ENCODE measurements around the gene CETP. TPM values are rescaled to one million over a fixed set of nuclear protein-coding genes. Genes with fewer than 3 reads are reported as not detected.
A peak's percentile ranks its signal among the peaks of the same experiment; 100 is the strongest.

The CETP gene
- total and polyA plus RNA-seq, 2 of the 13 experiments (the other 11 are each of a cell fraction or from before 2014, with no cell fraction given), result 0.31 to 9.8 TPM

DNA sequence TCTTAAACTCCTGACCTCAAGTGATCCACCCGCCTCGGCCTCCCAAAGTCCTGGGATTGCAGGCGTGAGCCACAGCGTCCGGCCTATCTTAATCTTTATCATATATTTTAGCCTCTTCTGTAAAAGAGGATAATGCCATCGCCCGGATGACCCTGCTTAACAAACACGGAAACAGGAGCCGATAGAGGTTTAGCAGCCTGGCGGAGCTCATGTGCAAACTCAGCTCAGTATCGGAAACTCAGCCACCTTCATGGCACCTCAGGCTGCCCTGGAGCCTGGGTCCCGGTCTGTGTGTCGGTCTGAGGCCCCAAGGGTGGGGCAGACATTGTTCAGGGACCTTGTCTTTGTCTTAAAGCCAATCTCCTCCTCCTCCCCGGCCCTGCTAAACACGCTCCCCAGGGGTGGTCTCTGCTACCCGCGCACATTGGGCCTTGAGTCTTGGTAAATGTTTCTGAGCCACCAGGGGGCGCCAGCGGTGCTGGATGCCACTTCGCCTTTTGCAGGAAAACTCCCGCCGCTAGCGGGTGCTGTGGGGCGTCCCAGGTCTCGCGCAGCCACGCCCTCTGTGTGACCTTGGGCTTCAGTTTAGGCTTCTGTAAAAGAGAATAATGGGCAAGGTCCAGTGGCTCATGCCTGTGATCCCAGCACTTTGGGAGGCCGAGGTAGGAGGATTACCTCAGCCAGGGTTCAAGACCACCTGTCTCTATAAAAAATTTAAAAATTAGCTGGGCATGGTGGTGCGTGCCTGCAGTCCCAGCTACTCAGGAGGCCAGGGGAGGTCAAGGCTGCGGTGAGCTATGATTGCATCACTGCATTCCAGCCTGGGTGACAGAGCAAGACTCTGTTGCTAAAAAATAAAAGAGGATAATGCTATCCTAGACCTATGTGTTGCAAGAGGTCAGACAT, 2.7 kb downstream of the CETP start (continued):
- TF ChIP-seq REPIN1 (CRISPR knock-in tag; IDR thresholded peaks at IDR 0.05; ENCODE audit: borderline replicate concordance, low read depth), result peak; percentile 59; the same call in 1 of the 2 replicates
- TF ChIP-seq MXD4 (CRISPR knock-in tag; IDR thresholded peaks at IDR 0.05), result no peak
- TF ChIP-seq ZNF484 (CRISPR knock-in tag; IDR thresholded peaks at IDR 0.05; ENCODE audit: borderline replicate concordance, low read depth), result 0 out of 2 replicates have a peak, but pooled peaks have one; percentile 11
- TF ChIP-seq ATAD3A (CRISPR knock-in tag; IDR thresholded peaks at IDR 0.05), result no peak
- no peak for TF ChIP-seq ZNF101 (CRISPR knock-in tag; IDR thresholded peaks at IDR 0.05; ENCODE audit: borderline replicate concordance, low read depth)
- TF ChIP-seq TBX2 (CRISPR knock-in tag; IDR thresholded peaks at IDR 0.05; ENCODE audit: borderline replicate concordance), result peak; percentile 79
- TF ChIP-seq ZMYM4 (CRISPR knock-in tag; IDR thresholded peaks at IDR 0.05), result peak; percentile 82
- TF ChIP-seq ZNF552 (CRISPR knock-in tag; IDR thresholded peaks at IDR 0.05; ENCODE audit: borderline replicate concordance), result 0 out of 2 replicates have a peak, but pooled peaks have one; percentile 69
- TF ChIP-seq SAFB2 (CRISPR knock-in tag; IDR thresholded peaks at IDR 0.05; ENCODE audit: borderline replicate concordance, low read depth), result no peak
- no peak for TF ChIP-seq ARNT (IDR thresholded peaks at IDR 0.05)
- TF ChIP-seq ZNF570 (CRISPR knock-in tag; IDR thresholded peaks at IDR 0.05; ENCODE audit: borderline replicate concordance), result no peak
- TF ChIP-seq ZNF83 (CRISPR knock-in tag; IDR thresholded peaks at IDR 0.05; ENCODE audit: borderline replicate concordance), result no peak
- TF ChIP-seq, protein P1, sequence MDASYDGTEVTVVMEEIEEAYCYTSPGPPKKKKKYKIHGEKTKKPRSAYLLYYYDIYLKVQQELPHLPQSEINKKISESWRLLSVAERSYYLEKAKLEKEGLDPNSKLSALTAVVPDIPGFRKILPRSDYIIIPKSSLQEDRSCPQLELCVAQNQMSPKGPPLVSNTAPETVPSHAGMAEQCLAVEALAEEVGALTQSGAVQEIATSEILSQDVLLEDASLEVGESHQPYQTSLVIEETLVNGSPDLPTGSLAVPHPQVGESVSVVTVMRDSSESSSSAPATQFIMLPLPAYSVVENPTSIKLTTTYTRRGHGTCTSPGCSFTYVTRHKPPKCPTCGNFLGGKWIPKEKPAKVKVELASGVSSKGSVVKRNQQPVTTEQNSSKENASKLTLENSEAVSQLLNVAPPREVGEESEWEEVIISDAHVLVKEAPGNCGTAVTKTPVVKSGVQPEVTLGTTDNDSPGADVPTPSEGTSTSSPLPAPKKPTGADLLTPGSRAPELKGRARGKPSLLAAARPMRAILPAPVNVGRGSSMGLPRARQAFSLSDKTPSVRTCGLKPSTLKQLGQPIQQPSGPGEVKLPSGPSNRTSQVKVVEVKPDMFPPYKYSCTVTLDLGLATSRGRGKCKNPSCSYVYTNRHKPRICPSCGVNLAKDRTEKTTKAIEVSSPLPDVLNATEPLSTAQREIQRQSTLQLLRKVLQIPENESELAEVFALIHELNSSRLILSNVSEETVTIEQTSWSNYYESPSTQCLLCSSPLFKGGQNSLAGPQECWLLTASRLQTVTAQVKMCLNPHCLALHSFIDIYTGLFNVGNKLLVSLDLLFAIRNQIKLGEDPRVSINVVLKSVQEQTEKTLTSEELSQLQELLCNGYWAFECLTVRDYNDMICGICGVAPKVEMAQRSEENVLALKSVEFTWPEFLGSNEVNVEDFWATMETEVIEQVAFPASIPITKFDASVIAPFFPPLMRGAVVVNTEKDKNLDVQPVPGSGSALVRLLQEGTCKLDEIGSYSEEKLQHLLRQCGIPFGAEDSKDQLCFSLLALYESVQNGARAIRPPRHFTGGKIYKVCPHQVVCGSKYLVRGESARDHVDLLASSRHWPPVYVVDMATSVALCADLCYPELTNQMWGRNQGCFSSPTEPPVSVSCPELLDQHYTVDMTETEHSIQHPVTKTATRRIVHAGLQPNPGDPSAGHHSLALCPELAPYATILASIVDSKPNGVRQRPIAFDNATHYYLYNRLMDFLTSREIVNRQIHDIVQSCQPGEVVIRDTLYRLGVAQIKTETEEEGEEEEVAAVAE (CRISPR knock-in tag; IDR thresholded peaks at IDR 0.05; ENCODE audit: borderline replicate concordance), result no peak; the same call in 1 of the 2 replicates
- no peak for TF ChIP-seq REXO4 (CRISPR knock-in tag; IDR thresholded peaks at IDR 0.05; ENCODE audit: borderline replicate concordance)
- no peak for TF ChIP-seq CHD2 (IDR thresholded peaks at IDR 0.05; ENCODE audit: low read depth, low read length)
- TF ChIP-seq HDAC2 (CRISPR knock-in tag; IDR thresholded peaks at IDR 0.05), result peak; percentile 92
- no peak; the same call in 1 of the 2 replicates for TF ChIP-seq ZMAT3 (CRISPR knock-in tag; conservative IDR thresholded peaks at IDR 0.05)
- TF ChIP-seq, protein P2, sequence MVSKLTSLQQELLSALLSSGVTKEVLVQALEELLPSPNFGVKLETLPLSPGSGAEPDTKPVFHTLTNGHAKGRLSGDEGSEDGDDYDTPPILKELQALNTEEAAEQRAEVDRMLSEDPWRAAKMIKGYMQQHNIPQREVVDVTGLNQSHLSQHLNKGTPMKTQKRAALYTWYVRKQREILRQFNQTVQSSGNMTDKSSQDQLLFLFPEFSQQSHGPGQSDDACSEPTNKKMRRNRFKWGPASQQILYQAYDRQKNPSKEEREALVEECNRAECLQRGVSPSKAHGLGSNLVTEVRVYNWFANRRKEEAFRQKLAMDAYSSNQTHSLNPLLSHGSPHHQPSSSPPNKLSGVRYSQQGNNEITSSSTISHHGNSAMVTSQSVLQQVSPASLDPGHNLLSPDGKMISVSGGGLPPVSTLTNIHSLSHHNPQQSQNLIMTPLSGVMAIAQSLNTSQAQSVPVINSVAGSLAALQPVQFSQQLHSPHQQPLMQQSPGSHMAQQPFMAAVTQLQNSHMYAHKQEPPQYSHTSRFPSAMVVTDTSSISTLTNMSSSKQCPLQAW (CRISPR knock-in tag; IDR thresholded peaks at IDR 0.05), result 0 out of 2 replicates have a peak, but pooled peaks have one; percentile 27
- TF ChIP-seq ATF1 (CRISPR knock-in tag; IDR thresholded peaks at IDR 0.05), result no peak
- TF ChIP-seq DMAP1 (CRISPR knock-in tag; IDR thresholded peaks at IDR 0.05), result no peak
- TF ChIP-seq ZSCAN29 (CRISPR knock-in tag; conservative IDR thresholded peaks at IDR 0.05), result no peak
- no peak for TF ChIP-seq MTA3 (CRISPR knock-in tag; IDR thresholded peaks at IDR 0.05)
